RPMI8226 (cell line): ENCODE results near the gene COL4A2.
"Not testable (repeated sequence)": the region's sequence is repeated elsewhere in the genome, so short reads cannot be mapped to it uniquely, and the experiment has no call there.

Experiments
- DNase-seq: peaks from one replicate; pipeline ENCODE4 v3.0.0-alpha.2; 2015

Gene COL4A2

GRCh38 chr13:110444226-110444653, 137.2 kb downstream of the COL4A2 start:
- peak; percentile 39 for DNase-seq

- DNase-seq = no peak
These were observed 138.1 kb downstream of the COL4A2 start for GRCh38 chr13:110445183-110445582.

GRCh38 chr13:110445722-110446574, 138.9 kb downstream of the COL4A2 start:
- no peak for DNase-seq

- DNase-seq = no peak
These were observed 139.4 kb downstream of the COL4A2 start for GRCh38 chr13:110446575-110446890.

GRCh38 chr13:110447058-110447511, 140.0 kb downstream of the COL4A2 start:
- DNase-seq = peak; percentile 23

- DNase-seq = no peak
These were observed 140.7 kb downstream of the COL4A2 start for GRCh38 chr13:110447801-110448200.

GRCh38 chr13:110448230-110448629, 141.1 kb downstream of the COL4A2 start:
- DNase-seq = no peak

- DNase-seq = no peak
These were observed 141.6 kb downstream of the COL4A2 start for GRCh38 chr13:110448677-110449076.

- DNase-seq = no peak
These were observed 142.3 kb downstream of the COL4A2 start for GRCh38 chr13:110449219-110450015.

- no peak for DNase-seq
These were observed 143.2 kb downstream of the COL4A2 start for GRCh38 chr13:110450016-110450900.

GRCh38 chr13:110450941-110451730, 144.1 kb downstream of the COL4A2 start:
- no peak for DNase-seq

GRCh38 chr13:110453091-110453490, 146.0 kb downstream of the COL4A2 start:
- DNase-seq = not testable (repeated sequence)

GRCh38 chr13:110453797-110454196, 146.7 kb downstream of the COL4A2 start:
- no peak for DNase-seq

- DNase-seq = no peak
These were observed 147.3 kb downstream of the COL4A2 start for GRCh38 chr13:110454227-110454859.

GRCh38 chr13:110454956-110455355, 147.9 kb downstream of the COL4A2 start:
- no peak for DNase-seq

- DNase-seq = no peak
These were observed 148.4 kb downstream of the COL4A2 start for GRCh38 chr13:110455444-110455843.

GRCh38 chr13:110455941-110456340, 148.9 kb downstream of the COL4A2 start:
- DNase-seq = peak; percentile 85

- no peak for DNase-seq
These were observed 149.5 kb downstream of the COL4A2 start for GRCh38 chr13:110456550-110456949.

- no peak for DNase-seq
These were observed 150.3 kb downstream of the COL4A2 start for GRCh38 chr13:110457361-110457760.

GRCh38 chr13:110458017-110458416, 150.9 kb downstream of the COL4A2 start:
- DNase-seq = no peak

- no peak for DNase-seq
These were observed 151.7 kb downstream of the COL4A2 start for GRCh38 chr13:110458594-110459365.
